Measurements from ENCODE around the gene DTX1.

DTX1 gene

DNA sequence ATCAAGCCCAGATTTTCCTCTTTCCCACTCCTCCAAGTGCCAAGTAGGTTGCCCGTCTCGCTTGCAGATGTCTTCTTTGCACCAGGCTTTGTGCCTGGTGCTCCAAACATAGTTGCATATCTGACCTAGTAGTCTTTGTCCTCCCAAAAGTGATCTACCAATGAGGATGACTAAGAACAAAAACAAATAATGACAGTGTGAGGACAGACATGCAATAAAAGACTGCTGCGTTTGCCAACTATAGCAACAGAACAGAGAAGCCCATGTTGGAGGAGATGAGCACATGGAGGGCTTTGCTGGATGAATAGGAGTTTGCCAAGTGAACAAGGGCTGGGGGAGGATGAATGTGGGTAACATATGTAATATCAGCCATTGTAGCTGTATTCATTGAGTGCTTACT lies 15.6 kb downstream of the DTX1 start:
- DNase-seq = no peak

DNA sequence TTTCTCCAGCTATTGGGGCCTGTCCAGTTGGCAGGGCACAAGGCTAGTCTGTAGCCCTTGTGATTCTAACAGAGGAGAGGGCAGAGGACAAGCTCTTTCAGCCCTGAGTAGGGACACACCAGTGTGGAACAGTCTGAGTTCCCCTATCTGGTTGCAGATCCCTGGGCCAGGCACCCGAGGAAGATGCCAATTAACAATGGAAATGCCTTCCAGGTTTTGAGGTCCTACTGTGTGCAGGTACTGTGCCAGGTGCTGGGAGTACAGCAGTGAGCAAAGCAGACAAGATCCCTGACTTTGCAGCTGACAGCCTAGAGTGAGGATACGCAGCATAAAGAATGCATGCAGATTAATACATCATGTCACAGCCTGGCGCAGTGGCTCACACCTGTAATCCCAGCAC lies 17.1 kb downstream of the DTX1 start:
- no peak for DNase-seq

DNA sequence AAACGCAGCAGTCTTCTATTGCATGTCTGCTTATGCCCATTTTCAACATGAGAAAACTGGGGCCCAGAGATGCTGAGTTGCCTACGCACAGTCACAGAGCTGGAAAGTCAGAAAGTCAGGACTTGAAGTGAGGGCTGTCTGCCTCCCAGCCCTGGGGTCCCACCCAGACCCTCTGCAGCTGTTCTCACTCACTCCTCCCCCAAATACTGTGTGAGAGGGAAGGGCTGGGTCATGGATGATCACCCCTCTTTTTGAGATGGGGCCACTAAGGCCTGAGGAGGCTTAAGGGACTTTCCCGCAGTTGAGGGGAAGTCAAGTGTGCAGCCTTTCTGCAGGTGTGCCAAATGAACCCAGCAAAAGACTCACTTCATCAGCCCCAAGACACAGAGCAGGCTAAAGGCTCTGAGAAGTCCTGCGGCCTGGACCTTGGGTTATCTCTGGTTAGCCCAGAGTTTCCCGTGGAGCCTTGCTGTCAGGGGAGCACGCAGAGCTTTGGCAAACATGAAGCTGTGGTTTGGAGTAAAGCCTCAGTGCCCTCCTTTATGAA lies 18.7 kb downstream of the DTX1 start:
- no peak for DNase-seq

DNA sequence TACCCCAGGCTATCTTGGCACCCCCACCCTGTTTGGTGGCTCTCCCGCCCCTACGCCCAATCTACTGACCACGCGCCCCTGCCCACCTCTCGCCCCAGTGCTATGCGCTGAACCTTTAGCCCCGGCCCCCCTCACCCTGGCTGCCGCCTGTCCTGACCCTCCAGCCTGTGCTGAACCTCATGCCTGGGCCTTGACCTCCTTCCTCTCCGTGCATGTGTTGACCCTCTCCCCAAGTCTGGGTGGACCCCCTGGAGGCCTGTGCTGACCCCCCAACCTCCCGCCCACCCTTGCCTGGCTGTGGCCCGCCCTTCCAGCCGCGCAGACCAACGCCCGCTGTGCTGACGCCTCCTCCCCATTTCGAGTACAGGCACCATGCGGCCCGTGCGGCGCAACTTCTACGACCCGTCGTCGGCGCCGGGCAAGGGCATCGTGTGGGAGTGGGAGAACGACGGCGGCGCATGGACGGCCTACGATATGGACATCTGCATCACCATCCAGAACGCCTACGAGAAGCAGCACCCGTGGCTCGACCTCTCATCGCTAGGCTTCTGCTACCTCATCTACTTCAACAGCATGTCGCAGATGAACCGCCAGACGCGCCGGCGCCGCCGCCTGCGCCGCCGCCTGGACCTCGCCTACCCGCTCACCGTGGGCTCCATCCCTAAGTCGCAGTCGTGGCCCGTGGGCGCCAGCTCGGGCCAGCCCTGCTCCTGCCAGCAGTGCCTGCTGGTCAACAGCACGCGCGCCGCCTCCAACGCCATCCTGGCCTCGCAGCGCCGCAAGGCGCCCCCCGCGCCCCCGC lies 20.7 kb downstream of the DTX1 start:
- no peak for DNase-seq

DNA sequence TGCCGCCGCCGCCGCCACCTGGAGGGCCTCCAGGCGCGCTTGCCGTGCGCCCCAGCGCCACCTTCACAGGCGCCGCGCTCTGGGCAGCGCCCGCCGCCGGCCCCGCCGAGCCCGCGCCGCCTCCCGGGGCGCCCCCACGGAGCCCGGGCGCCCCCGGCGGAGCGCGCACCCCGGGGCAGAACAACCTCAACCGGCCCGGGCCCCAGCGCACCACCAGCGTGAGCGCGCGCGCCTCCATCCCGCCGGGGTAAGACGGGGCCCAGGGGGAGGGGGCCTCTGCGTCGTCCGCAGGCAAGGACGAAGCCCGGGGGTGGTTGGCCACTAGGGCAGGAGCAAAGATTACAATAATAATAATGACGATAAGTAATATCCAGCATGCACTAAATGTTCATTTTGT lies 21.3 kb downstream of the DTX1 start:
- DNase-seq = no peak

DNA sequence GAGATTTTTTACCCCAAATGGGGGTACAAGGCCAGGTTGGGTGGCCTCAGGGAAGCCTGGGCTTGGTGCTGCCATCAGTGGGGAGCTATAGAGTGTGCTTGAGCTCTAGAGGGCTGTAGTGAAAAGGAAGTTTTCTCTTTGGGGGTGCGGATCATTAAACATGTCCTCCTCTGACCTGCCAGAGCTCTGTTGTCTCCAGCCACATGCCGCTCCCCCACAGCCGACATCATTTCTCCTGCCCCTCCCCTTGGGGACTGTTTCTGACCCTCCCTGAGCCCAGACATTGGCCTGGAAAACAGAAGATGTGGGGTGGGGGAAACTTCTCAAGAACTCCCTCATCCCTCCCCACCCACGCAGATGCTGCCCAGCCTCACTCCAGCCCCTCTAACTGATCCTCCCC lies 25.3 kb downstream of the DTX1 start:
- no peak for DNase-seq

DNA sequence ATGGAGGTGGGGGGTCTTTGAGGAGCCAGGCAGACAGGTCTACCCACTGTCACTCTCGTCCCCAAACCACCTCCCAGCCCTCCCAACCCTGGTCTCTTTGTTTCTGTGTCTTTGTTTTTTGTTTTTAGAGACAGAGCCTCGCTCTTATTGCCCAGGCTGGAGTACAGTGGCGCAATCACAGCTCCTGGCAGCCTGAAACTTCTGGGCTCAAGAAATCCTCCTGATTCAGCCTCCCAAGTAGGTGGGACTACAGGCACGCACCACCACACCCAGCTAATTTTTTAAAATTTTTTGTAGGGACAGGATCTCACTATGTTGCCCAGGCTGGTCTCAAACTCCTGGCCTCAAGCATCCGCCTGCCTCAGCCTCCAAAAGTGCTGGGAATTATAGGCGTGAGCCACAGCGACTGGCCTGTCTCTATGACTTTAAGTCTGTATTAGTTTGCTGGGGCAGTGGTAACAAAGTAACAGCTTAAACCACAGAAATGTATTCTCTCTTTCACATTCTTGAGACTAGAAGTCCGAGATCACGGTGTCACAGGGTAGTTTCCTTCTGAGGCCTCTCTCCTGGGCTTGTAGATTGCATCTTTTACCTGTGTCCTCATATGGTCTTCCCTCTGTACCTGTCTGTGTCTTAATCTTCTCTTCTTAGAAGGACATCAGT lies 26.1 kb downstream of the DTX1 start:
- DNase-seq = no peak

DNA sequence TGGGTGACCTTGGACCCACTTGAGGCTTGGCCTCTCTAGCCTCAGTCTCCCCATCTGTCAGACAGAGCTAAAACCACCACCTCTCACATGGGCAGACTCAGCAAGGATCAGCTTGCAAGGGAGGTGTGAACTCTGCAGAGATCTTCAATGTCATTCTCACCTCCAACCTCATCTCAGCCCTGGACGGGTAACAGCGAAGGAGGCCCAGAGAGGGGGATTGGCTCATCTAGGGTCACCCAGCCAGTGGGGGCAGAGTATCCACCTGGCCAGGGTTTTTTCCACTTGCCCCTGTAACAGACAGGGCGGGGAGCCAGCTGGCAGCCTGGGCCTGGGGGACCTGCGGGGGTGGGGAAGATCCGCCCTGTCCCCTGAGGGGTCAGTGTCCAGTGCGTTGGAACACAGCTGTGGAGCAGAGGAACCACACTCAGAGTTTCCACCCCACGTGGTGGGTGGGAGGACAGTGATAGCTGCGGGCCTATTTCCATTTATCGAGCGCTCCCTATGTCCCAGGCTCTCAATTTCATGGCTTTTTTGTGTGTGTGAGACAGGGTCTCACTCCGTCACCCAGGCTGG lies 27.4 kb downstream of the DTX1 start:
- DNase-seq = no peak

DNA sequence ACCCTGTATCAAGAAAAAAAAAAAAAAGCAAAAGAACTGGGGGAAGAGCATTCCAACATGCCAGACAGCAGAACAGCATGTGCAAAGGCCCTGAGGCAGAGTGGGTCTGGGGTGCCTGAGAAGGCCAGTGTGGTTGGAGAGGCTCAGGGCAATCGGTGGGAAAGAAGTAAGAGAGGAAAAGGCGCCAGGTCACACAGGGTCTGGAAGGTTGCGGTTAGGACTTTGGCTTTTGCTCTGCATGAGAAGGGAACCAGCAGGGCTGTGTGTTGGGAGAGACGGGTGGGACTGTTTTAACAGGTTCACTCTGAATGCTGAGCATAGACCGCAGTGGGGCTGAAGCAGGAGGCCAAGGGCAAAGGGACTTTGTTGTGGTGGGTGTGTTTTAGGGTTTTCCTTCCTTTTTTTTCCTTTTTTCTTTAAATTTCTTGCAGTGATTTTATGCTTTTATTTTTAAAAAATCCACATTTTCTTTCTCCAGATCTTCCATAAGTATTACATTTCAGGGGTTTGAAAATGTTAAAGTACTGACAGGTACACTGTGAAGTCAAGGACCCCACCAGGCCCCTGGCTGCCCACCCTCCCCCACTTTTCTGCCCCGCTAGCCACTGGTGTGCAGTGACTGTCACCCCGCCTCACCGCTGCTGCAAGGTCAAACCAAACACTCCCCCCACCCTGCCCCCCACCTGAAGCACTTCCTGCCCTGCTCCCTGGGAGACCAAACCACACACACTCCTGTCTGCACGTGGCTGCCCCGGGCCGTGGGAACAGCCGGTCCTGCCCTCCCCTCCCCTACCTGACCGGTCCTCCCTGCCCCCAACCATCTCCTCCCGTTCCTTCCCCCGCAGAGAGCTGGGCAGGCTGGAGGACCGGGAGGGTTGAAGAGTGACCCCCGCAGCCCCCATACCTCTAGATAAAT lies 30.0 kb downstream of the DTX1 start:
- DNase-seq = peak in 1 of 2 experiments; percentile 41

DNA sequence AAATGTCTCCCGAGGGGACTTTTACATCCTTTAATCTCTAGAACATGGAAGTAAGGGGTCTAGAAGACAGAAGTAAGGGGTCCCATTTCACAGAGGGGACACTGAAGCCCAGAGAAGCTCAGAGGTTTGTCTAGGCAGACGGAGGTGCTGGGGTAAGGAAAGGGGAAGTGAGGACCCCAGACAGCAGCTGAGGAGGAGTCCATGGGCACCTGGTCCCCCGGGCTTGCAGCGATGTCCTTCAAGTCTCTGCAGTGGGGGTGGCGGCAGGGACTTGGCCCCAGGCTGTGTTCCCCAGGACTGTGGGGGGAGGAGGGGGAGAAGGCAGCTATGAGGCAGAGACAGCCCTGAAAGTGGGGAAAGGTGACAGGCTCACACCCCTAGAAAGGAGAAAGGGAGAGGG lies 30.7 kb downstream of the DTX1 start:
- peak in 1 of 2 experiments; percentile 19 for DNase-seq

DNA sequence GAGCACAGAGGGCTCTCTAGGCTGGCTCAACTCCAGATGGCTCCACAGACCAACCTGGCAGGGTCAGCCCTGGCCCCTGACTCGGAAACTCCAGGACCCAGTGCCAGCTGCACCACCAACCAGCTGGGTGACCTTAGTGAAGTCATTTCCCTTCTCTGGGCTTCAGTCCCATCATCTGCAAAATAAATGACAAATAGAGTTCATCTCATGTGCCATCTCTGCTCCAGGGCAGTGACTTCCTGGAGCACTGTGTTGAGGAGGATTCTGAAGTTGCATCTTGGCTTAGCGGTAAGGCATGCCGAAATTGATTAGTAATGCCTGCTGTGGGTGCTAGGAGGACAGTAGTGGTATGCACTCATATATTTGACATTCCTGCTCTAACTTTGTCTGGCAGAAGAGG lies 31.5 kb downstream of the DTX1 start:
- DNase-seq = peak in 1 of 2 experiments; percentile 13

DNA sequence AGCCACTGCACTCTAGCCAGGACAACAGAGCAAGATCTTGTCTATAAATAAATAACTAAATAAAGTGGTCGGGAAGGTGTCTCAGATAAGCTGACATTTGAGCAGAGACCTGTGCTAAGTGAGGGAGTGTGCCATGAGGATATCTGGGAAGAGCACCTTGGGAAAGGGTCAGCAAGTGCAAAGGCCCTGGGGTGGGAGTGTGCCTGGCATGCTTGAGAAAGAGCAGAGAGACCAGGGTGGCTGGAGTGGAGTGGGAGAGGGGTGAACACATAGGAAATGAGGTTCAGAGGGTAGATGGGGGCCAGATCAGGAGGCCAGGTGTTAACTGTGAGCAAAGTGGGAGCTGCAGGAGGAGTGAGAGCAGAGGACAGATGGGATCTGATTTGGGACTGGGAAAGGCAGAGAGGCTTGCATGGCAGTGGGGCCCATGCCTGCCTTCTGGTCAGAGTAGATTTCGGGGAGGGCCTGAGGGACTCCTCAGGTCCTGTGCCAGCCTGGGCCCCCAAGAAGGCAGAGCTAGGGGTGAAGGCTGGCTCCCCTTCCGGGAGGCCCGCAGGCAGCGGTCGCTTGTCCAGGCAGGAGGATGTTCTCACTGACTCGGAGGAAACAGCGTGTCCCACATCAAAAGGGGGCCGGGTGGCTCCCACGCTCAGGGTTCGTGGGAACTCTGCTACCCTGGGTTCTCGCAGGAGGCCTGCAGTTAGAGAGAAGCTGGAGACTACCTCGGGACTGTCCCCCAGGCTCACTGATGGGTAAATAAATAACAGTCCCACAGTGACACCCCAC lies 32.6 kb downstream of the DTX1 start:
- peak; percentile 73 to 80 for DNase-seq

DNA sequence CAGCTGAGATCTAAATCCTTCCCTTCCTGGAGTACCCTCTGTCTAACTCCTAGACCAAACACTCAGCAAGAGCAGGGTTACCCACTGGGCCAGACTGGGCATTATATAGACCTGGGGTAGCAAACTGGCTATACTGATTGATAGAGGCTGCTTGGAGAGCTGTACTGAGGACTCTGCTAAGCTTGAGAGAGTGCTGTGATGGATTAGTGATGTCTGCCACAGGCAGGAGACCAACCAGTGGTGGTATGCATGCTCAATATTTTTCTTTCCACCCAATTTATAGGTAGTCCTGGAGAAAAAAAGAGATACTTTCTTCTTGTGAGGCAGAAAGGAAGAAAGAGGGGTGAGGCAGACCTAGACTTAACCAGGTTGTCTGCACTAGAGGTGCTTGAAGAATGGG lies 33.3 kb downstream of the DTX1 start:
- no peak for DNase-seq

DNA sequence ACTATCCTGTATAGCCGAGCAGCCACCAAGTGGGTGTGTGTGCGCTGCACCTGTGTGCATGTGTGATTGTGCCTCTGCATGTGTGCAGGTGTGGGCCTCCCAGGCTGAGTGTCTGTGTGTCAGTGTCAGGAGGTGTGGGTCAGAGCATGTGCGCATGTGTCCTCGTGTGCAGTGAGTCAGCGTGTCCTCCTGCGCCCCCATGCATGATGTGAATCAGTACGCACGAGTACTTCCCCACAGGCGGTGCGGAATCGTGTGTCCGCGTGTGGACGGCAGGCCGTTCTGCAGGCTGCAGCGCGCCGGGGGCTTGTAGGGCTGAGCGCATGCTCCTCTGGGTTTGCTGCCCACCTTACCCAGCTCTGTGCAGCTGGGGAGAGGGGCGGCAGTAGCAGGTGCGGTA lies 34.2 kb downstream of the DTX1 start:
- DNase-seq = no peak

DNA sequence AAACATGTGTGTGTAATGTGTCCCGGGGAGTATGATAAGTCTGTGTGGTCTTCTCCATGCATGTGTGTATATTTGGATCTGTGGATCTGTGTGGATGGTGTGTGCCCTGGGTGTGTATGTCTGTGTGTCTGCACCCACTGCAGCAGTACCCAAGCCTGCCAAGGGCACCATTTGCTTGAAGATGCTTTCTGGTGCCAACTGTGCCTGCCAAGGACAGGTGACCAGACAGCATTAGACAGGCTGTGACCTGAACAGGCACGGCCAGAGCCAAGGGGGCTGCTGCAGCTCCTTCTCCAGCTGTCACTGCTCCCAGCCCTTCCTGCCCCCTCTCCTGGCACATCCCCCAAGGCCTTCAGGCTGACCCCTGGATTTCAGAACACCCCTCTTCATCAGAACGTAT lies 35.0 kb downstream of the DTX1 start:
- DNase-seq = no peak

DNA sequence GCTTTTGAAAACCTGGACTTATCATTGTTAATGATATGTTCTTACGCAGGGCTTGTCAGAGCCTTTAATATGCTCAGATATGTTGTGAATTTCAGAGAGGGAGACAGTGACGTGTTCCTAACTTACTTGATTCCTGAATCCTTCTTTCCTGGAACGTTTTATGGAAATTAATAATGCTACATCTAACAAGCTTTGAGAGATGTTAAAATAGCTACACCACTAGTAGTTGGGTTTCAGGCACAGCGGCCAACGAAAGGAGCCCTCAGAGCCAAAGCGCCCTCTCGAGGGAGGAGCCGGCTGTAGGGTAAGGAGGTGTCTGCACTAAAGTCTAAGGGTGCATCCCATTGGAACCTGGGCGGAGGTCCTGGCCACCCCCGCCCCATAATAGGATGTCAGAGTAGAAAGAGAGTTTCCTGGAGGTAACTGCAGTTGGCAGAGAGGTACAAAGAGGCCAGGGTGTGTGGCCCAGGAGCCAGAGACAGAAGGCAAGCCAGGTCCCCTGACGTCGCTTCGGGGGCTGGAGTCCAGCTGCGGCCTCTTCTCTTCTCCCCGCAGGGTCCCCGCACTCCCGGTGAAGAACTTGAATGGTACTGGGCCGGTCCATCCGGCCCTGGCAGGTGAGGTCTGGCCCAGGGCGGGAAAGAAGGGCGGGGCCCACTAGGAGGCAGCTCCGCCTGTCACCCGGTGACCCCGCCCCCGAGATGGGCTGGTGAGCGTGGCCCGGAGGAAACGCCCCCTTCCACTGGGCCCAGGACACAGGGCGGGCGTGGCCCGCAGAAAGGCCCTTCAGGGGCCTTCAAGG lies 36.3 kb downstream of the DTX1 start:
- DNase-seq = peak in 1 of 2 experiments; percentile 33

DNA sequence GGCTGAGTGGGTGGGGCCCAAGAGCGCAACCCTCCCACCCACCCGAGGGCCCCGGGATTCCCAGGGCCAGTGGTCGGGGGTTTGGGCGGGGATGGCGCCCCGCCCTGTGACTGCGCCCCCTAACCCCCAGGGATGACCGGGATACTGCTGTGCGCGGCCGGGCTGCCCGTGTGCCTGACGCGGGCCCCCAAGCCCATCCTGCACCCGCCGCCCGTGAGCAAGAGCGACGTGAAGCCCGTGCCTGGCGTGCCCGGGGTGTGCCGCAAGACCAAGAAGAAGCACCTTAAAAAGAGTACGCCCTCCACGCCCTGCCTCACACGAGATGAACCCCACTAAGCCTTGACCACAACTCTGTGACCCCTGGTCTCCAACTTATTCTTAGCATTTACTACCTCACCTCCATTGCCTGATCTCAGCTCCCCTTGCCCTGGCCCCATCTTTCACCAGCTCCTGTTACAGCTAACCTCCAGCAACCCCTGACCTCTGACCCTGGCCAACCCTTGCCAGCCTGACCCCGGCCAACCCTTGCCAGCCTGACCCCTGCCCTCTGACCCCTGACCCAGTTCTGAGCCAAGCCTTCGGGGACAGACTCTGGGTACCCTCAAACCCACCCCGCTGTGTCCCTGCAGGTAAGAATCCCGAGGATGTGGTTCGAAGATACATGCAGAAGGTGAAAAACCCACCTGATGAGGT lies 37.0 kb downstream of the DTX1 start:
- DNase-seq = no peak

DNA sequence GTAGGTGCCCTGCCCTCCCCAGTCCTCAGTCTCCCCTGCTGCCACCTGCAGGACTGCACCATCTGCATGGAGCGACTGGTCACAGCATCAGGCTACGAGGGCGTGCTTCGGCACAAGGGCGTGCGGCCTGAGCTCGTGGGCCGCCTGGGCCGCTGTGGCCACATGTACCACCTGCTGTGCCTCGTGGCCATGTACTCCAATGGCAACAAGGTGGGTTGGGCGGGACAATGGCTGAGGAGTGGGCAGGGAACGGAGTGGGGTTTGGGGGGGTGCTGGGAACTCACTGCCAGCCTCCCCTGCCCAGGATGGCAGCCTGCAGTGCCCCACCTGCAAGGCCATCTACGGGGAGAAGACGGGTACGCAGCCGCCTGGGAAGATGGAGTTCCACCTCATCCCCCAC lies 38.2 kb downstream of the DTX1 start:
- no peak for DNase-seq

DNA sequence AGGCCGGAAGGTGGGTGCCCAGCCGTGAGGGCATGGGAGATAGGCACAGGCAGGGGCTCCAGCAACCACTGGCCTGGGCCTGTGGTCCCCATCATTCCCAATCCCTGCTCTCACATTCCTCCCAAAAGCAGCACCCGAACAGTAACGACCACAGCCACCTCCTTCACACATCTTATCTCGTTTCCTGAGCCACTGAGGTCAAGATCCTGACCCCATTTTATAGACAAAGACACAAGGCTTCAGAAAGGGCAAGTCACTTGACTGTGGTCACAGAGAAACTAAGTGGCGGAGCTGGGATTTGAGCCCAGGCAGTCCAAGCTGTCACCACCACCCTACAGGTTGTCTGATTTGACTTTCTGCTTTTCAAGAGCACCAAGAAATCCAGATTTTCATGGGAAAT lies 38.9 kb downstream of the DTX1 start:
- DNase-seq = no peak

DNA sequence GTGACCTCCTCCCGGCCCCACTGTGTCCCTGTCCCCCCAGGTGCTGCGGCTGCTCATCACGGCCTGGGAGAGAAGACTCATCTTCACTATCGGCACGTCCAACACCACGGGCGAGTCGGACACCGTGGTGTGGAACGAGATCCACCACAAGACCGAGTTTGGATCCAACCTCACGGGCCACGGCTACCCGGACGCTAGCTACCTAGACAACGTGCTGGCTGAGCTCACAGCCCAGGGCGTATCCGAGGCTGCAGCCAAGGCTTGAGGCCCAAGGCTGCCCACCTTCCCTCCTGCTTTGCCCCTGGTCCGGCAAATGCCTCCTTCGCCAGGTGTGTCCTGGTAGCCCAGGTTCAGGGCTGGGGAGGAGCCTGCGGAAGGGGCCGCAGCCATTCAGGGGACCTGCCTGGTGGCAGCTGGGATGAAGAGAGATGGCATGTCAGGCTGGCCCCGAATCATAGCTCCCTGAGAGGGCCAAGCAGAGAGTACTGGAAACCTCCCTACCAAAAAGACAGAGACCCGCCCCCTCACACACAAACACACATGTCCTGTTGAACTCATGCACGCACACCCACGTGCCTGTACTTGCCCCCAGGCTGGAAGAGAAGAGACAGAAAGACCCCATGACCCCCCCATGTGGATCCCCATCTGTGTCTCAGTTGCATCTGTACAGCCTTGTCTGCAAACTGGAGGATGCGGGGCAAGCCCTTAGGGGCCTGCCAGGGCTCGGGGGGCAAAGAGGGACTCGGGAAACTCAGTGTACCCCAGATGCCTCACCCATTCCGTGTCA lies 40.3 kb downstream of the DTX1 start:
- DNase-seq = no peak
